KG1 (cell line): ENCODE data around the gene FBXO44.
A peak's percentile ranks its signal among the peaks of the same experiment; 100 is the strongest.

Experiments
- DNase-seq: peaks from one replicate; lab custom pipeline; 2025; lab: John Stamatoyannopoulos, UW

Gene FBXO44

DNA sequence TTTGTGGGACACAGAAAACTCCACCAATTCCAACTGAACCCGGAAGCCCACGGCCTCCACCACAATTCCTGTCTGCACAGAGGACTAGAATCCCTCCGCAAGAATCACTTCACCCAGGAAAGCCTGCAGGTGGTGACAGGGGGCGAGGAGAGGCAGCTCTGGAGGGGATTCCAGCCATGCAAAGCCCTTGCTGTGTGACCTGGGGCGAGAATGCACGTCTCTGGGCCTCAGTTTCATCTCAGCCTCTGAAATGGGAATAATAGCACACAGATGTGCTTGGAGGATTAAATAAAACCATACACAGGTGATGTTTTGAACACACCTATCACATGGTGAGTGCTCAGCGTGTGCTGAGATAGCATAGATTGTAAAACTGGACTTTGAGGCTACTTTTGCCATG lies 14.6 kb upstream of the FBXO44 start:
- no peak for DNase-seq

DNA sequence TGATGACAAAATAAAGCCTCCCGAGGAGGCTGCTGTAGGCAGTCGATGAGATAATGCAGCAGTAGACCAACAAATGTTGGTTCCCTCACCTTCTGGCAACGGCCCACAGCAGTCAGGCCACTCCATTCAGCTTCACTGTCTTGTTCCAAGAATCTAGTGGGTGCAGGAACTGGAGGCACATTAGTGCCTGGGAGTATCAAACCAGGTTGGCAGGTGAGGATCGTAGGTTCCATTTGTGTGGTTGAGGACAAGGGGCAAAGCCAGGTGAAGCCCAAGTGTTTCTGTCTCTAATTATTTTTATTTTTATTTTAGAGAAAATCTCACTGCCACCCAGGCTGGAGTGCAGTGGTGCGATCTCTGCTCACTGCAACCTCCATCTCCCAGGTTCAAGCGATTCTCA lies 13.7 kb upstream of the FBXO44 start:
- DNase-seq: no peak

DNA sequence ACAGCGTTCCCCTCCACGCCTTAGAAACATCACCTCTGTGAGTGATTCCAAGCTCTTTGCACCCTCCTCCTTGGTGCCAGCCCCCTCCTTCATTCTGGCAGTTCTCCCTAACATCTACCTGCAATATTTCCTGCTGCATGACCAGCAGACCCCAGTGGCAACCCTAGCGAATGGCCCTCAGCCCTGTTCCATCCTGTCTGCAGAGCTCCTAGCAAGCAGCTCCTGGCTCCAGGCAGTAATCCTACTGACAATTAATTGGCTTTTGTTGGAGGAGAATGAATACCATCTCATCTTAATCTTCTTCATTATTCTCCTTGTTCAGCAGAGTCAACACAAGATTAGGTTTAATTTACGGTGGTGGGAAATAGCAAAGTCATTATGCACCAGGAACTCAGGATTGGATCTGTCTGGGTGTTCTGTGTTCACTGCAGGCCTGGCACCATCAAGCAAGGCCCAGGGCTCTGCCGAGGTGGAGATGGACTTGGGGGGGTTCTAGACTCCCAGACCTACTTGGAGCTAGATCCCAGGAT lies 12.8 kb upstream of the FBXO44 start:
- no peak for DNase-seq

DNA sequence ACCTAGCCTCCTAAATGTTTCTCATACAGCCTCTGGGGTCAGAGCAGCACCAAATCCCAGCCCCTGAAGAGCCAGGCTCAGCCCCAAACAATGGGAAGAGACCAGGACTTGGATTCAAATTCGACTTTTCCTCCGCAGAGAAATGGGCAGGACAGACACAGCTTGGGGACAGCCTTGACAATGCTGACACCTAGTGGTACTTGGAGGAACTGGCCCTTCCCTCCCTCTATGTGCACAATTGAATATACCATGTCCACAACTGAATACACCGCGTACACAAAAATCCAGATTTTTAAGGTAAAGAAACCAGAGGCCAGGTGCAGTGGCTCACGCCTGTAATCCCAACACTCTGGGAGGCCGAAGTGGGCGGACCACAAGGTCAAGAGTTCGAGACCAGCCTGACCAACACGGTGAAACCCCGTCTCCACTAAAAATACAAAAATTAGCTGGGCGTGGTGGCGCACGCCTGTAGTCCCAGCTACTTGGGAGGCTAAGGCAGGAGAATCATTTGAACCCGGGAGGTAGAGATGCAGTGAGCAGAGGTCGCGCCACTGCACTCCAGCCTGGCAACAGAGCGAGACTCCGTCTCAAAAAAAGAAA lies 12.2 kb upstream of the FBXO44 start:
- peak; percentile 34 for DNase-seq

DNA sequence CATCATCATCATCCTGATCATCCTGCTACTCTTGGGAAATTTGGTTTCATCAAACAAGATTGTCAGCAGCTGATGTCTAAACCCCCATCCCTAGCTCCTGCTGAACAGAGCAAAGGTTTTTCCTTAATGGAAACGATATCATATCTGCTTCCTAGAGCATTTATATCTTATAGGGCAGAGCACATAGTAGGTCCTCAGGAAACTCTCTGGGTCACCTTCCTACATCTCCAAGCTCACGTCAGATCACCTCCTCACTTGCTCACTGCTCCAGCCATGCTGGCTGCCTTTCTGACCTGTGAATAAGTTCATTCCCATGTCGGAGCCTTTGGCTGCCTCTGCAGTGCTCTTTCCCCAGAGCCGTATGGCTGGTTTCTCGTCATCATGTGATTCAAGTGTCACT lies 10.9 kb upstream of the FBXO44 start:
- DNase-seq: no peak

DNA sequence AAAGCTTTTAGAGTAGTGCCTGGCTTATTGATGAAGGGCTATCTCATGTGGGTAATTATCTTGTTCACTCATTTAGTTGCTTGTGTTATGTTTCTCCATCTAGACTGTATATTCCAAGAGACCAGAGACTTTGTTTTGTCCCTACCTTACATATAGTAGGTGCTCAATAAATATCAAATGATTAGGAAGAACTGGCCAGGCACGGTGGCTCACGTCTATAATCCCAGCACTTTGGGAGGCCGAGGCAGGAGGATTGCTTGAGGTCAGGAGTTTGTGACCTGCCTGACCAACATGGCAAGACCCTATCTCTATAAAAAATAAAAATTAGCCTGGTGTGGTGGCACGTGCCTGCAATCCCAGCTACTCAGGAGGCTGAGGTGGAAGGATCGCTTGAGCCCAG lies 9.4 kb upstream of the FBXO44 start:
- no peak for DNase-seq

DNA sequence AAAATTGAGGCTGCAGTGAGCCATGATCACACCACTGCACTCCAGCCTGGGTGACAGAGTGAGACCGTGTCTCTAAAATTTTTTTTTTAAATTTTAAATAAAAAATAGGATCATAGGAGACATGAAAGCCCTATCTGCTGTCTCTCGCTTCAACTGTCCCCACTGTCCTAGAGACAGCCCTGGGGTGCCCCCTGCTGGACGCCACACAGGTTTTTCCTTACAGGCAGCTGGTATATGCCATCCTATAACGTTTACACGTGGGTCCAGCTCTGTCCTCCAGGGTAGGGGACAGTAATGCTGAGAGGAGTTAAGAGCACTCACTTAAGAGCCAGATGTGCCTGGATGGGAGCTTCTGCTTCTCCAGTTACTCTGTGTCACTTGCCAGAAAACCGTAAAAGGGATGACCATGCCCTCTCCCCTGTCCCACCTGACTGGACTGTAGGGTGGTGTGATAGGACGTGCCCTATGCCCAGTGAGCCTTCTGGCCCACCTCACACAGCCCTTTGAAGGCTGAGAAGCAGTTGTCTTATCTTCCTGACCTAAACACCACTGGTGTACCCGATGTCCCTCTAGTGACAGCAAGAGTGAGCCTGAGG lies 8.9 kb upstream of the FBXO44 start:
- DNase-seq: peak; percentile 40

DNA sequence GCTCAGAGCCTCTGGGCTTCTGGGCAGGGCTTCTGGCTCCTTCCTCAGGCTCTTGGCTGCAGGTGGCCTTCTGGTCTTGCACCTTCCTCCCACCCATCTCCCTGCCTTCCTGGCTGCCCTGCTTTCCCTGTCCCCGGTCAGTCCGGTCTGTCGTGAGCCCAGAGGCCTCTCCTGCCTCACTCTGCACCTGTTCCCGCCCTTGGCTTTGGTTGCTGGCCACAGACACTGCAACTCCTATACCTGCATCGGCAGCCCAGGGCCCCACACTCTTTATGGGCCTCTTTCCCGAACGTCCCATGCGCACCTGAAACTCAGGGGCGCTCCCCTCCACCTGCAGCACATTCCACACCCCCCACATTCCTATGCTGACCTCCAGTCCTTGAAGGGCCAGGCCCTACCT lies 8.4 kb upstream of the FBXO44 start:
- no peak for DNase-seq

DNA sequence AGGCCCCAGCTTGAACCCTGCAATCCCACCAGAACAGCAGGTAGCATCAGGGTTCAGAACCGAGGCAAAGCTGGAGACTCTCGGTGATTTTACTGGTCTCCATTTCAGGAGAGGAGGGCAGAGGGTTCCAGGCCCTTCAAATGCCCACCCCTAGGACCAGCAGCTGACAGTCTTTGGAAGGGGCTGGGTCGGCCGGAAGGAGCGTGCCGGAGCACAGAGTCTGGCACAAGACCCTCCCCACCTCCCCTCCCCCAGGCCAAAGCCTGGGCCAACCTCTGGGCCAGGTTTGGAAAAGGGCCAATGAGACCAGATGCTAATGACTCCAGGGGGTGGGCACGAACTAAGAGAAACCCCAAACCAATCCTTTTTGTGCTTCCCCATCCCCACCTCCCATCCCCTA lies 7.3 kb upstream of the FBXO44 start:
- DNase-seq: no peak

DNA sequence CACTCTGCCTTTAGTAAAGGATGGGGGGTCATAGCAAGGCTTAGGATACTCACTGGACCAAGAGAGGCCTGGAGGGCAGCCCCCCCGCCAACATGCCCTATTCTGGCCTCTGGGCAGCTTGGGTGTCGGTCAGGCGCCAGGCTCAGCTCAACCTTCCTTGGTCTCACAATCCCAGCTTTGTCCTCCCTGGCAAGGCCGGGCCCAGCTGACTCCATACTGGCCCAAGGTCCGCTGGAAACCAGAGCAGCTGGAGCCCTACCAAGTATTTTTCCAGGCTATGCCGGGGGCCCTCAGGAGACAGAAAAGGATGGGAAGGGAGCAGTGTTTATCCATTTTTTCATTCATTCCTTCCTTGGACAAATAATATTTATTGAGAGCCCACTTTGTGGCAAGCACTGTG lies 6.6 kb upstream of the FBXO44 start:
- no peak for DNase-seq

DNA sequence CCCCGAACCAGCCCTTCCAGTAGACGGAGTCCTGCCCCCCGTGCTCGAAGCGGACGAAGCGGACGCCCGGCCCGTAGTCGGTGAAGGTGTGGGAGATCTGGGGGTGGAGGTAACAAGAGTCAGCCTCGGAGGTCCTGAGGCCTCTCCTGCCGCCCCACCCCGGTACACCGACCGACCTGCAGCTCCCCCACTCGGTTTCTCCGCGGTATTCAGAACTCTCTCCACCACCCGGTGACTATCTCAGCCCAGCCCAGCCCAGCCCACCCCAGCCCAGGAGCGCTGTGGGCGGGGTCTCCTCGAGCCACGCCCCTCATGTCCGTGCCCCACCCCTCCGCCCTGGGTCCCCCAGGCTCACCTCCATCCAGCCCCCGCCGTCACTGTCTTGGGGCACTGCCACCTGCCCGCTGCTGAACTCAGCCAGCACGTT lies 5.9 kb upstream of the FBXO44 start:
- no peak for DNase-seq

DNA sequence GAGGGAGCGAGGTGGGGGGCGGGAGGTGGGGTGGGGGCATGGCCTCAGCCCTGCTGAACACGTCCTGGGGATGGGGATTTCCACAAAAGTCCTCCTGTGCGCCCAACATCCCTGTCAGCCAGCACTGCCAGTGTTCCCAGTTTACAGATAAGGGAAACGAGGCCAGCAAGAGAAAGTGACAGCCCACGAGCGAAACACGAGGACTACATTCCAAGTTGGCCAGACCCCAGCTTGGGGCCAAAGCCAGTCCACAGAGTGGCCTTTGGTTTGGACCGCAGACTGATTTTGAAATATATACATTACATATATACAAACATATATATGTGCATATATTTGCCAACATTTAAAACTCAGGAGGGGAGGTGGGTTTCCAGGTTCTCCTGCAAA lies 5.4 kb upstream of the FBXO44 start:
- no peak for DNase-seq

DNA sequence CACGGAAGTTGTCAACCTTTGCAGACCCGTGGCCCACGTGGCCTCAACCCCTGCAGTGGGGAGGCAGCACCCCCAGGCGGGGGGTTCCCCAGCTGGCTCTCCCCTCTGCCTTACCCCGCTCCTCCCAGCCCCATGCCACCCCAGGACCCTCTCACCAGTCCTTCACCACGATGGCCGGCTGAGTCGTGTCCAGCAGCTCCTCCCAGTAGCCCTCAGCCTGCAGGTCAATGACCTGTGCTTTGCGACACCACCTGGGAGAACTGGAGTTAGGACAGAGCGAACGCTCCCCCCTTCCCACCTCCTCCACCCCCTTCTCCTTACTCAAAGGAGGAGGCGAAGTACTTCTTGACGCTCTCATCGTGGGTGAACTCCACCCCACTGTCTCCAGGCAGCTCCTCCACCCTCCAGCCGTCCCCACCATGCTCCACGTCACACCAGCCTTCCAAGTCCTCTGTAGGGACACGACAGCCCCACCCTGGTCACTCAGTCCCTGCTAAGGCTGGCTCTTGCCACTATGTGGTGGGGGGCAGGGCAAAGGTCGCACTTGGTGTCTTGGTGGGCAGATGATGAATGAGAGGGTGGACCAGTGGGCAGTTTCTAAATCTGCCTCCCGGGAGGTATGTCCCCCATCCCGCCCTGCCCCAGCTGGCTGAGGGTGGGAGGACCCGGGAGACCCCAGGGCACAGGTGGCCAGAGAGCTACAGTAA lies 4.9 kb upstream of the FBXO44 start:
- DNase-seq: no peak

DNA sequence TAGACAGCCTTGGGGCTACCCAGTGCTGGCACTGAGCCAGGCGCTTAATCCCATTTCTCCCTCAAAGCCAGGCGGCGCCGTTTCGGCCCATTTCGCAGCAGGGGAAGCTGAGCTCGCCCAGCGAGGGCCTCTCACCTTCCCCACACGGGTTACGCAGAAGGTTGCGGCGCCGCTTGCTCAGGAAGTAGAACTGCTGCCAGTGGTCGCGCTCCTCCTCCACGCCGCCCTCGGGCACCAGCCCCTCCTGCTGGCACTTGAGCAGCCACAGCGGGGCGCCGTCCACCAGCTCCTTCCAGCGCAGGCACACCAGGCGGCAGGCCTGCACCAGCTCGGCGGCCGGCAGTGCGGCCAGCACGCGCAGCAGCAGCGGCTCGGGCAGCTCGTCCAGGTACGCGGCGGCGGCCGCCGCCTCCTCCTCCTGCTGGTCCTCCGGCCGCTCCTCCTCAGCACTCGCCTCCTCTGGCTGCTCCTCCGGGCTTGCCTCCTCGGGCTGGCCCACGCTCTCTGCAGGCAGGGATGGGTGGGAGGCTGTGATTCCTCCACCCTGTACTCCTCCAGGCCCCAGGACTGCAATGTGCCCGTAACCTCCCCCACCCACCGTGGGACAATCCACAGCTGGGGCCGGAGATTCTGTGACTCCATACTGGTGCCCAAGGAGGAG lies 4.2 kb upstream of the FBXO44 start:
- DNase-seq: peak; percentile 27

DNA sequence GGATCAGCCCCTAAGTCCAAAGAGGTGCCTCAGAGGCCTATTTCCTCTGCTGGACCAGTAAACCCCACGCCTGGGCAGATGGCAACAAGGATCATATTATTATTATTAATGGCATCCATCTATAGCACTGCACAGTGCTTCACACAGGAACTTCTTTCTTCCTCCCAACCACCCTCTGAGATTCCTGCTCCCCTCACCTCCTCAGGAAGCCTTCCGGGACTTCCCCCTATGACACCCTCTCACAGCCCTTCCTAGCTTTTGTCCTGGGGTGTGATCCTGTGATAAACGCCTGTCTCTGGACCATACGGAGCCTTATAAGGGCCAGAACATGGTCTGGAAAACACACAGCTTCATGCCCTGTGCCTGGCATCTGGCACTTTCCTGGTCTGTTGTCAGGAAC lies 3.7 kb upstream of the FBXO44 start:
- no peak for DNase-seq

DNA sequence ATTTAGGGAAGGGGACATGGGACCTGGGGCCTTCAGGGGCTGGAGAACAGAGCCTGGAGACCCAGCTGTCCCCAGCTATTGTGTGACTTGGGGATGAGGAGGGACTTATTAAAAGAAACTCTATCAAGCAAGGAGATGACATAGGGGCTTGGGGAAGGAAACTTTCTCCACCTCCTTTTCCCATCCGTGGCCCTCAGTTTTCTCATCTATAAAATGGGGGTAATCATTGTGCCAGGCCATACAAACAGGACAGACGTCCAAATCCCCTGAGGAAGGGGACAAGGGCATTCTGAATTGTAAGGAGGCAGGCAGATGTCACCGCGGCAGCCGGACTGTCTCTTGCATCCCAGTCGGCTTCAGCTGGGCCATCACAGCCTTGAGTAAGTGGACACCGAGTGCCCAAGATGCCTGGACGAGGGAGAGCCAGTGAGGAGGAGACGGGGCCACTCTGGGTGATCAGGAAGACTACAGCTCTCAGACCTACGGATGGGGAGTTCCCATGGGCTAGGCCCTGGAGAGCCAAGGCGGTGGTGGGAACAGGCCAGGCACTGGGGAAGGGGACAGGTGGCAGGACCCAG lies 2.4 kb upstream of the FBXO44 start:
- no peak for DNase-seq

DNA sequence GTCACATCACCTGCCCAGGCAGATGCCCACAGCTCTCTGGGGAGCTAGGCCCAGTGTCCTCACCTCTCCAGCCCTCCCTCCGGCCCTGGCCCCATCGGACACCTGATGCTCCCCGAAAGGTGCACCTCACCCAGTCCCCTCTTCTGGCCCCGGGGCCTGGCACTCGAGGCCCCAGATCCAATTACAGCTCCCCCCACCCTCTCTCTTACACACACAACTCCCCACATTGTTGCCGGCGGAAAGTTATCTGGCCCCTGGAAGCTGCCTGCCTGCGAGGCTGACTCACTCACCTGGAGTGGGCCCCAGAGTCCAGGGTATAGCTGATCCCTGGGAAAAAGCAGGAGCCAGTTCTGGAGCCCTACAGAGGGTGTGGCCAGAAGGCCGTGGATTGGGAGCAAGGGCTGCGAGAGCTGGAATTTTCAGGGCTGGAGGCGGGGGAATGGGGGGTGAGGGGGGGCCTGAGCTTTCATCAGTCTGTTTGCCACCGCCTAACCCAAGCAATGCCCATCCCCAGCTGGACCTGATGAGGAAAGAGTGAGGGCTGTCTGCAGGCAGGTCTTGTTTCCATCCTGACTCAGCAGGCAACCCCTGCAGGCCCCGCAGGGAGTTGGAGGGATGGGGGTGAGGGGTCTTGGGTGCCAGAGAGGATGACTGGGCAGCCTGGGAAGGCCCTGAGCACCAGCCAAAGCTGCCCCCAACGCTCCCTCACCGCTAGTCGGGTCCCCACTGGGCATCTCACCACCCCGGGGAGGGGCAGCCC lies 1.4 kb upstream of the FBXO44 start:
- DNase-seq: no peak

DNA sequence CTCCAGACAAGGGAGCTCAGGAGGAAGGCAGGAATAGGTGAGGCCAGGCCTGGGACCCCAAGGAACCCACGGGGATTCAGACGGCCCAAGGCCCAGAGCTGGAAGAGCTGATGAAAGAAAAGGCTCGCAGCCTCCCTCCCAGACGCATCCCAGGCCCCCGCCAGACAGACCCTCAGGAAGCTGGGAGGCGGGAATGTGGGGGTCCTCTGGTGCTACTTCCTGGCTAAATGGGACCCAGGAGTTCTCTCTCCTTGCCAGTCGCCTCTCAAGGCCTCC lies 878 bp upstream of the FBXO44 start:
- no peak for DNase-seq

DNA sequence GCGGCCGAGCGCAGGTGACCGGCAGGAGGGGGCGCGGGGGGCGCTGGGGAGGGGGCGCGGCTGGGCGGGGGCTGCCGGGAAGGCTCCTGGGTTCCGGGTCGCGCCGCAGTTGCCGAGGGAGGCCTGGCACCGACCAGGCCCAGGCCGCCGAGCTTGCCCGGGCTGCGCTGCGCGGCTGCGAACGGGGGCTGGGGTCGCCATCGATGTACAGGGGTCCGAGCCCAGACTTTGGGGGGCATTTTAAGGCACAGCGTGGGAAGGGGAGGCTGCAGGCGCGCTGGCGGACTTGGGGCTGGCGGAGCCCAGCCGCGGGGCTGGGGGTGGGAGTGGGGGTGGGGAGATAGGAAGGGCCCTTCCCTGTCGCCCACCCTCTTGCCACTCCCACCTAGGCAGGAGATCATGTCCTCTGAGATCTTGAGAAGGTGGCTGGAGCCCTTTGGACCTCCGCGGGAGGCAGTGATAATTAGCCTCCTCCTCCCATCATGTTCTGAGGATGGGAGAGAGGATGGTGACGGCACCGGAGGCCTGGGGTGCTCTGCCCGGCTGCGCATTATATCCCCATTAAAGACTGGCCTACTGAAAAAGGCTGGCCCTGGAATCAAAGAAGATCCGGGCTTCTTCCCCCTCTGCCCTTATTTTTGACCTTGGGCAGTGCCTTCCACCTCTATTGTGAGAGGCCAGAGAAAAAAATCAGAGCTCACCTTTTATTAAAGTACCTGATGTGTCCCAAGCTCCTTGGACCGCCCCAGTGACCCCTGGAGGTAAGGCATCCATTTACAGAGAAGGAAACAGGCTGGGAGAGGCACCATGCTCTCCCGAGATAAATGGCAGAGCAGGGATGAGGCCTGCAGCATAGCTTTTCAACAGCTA lies 497 bp downstream of the FBXO44 start:
- DNase-seq: no peak

DNA sequence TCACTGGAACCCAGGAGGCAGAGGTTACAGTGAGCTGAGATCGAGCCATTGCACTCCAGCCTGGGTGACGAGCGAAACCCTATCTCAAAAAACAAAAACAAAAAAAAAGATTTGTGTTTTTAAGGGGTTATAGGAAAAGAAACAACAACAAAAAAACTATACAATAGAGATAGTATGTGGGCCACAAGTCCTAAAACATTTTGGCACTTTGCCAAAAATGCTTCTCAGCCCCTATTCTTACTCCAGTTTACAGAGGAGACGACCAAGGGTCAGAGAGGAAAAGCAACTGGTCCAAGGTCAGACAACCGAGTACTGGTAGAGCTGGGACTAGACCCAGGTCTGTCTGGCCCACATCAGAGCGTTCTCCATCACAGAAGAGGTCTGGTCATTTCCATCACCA lies 3.0 kb downstream of the FBXO44 start:
- no peak for DNase-seq

DNA sequence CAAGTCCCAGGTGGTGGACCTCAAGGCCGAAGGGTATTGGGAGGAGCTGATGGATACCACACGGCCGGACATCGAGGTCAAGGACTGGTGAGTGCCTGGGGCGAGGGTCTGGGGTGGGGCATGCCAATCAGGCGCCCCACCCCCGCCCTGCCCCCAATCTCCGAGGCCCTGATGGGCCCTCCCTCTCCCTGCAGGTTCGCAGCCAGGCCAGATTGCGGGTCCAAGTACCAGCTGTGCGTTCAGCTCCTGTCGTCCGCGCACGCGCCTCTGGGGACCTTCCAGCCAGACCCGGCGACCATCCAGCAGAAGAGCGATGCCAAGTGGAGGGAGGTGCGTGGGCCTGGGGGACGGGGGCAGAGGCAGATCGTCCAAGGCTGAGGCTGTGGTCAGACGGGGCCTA lies 3.9 kb downstream of the FBXO44 start:
- no peak for DNase-seq
